Smooth muscle cell (in vitro differentiated cells): ENCODE results near the gene TEX2. TPM values are rescaled to one million over a fixed set of nuclear protein-coding genes. Genes with fewer than 3 reads are reported as not detected.
"Not testable (repeated sequence)": the region's sequence is repeated elsewhere in the genome, so short reads cannot be mapped to it uniquely, and the experiment has no call there.

ENCODE experiments used
- DNase-seq: peaks from one replicate; lab custom pipeline; 2025; ENCODE audit not compliant: unreplicated experiment; lab: John Stamatoyannopoulos, UW
- H2AFZ ChIP-seq: fragments of 200-600 bp; sonication (generic); 2 replicates; pipeline ENCODE4 v1.6.0; 2016; ENCODE audit warnings: antibody characterized with exemption, low read depth, mild to moderate bottlenecking
- H3F3A ChIP-seq: fragments of 200-600 bp; sonication (generic); 2 replicates; pipeline ENCODE4 v1.6.0; 2017; ENCODE audit warnings: antibody characterized with exemption, low read depth
- H3K27ac ChIP-seq: fragments of 200-600 bp; sonication (generic); 2 replicates; pipeline ENCODE4 v1.5.1; 2016; ENCODE audit warnings: low read depth, mild to moderate bottlenecking
- H3K27me3 ChIP-seq: fragments of 200-600 bp; sonication (generic); 2 replicates; pipeline ENCODE4 v1.6.1; 2016; ENCODE audit warnings: low read depth, mild to moderate bottlenecking
- H3K36me3 ChIP-seq: fragments of 200-600 bp; sonication (generic); 2 replicates; pipeline ENCODE4 v1.5.1; 2016; ENCODE audit warnings: low read depth
- H3K4me1 ChIP-seq: fragments of 200-600 bp; sonication (generic); 2 replicates; pipeline ENCODE4 v1.5.1; 2016; ENCODE audit warnings: low read depth
- H3K4me2 ChIP-seq: fragments of 200-600 bp; sonication (generic); 2 replicates; pipeline ENCODE4 v1.6.0; 2016; ENCODE audit warnings: mild to moderate bottlenecking
- H3K4me3 ChIP-seq: fragments of 200-600 bp; sonication (generic); 2 replicates; pipeline ENCODE4 v1.5.1; 2016; ENCODE audit warnings: mild to moderate bottlenecking
- H3K79me2 ChIP-seq: fragments of 200-600 bp; sonication (generic); 2 replicates; pipeline ENCODE4 v1.6.0; 2016; ENCODE audit warnings: low read depth, mild to moderate bottlenecking
- H3K9ac ChIP-seq: fragments of 200-600 bp; sonication (generic); 2 replicates; pipeline ENCODE4 v1.6.0; 2016; ENCODE audit warnings: low read depth
- H3K9me3 ChIP-seq: fragments of 200-600 bp; sonication (generic); replicated peaks from 2 replicates; pipeline ENCODE4 v1.5.1; 2016; ENCODE audit warnings: low read depth
- H4K20me1 ChIP-seq: fragments of 200-600 bp; sonication (generic); 2 replicates; pipeline ENCODE4 v1.6.0; 2016; ENCODE audit warnings: low read depth
- WGBS: methylation state at CpG from one replicate; pipeline ENCODE4 v1.1.7; 2016; ENCODE audit warnings: low lambda C conversion rate; 5-methylcytosine and 5-hydroxymethylcytosine counted together
- polyA plus RNA-seq: library from polyadenylated mRNA; unstranded; fragments of >200 nt; fragmentation: Nextera tagmentation; extraction: Ambion mirVana; gene quantifications from 2 replicates; pipeline ENCODE4 v1.2.1, GENCODE V29; 2016
- total RNA-seq: library from RNA; depleted of rRNA; stranded (reverse); fragments of >200 nt; gene quantifications from 2 replicates; pipeline ENCODE4 v1.2.3, GENCODE V29; 2014
- TF ChIP-seq, protein P1 (sequence below): fragments of 200-600 bp; sonication (generic); IDR thresholded peaks from 2 replicates; pipeline ENCODE4 v1.5.1; 2017; ENCODE audit warnings: borderline replicate concordance, mild to moderate bottlenecking, antibody characterized with exemption; ENCODE audit not compliant: insufficient read depth, poor library complexity, severe bottlenecking

The TEX2 gene
- total and polyA plus RNA-seq, 2 experiments from 2014 or later: 8.6 to 26.2 TPM

DNA sequence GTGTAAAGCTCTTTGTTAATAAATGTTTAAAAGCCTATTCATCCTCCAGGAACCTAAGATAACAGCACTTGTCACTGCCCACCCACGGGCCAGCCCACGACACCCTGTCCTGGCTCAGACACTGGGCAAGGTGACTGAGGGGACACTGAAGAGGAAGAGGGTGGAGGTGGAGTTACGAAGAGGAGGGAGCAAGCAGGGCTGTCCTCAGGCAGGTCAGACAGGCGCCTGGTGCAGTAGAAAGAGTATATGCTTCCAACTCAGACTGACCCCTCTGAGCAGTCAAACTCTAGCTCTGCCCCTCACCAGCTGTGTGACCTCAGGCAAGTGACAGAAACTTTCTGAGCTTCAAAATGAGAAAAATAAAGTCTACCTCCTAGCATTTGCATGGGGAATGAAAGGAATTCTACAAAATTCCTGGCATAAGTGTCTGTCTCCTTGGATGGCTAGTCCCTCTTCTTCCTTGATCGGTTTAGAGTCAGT lies 22.8 kb downstream of the TEX2 start:
- TF ChIP-seq, protein P1, sequence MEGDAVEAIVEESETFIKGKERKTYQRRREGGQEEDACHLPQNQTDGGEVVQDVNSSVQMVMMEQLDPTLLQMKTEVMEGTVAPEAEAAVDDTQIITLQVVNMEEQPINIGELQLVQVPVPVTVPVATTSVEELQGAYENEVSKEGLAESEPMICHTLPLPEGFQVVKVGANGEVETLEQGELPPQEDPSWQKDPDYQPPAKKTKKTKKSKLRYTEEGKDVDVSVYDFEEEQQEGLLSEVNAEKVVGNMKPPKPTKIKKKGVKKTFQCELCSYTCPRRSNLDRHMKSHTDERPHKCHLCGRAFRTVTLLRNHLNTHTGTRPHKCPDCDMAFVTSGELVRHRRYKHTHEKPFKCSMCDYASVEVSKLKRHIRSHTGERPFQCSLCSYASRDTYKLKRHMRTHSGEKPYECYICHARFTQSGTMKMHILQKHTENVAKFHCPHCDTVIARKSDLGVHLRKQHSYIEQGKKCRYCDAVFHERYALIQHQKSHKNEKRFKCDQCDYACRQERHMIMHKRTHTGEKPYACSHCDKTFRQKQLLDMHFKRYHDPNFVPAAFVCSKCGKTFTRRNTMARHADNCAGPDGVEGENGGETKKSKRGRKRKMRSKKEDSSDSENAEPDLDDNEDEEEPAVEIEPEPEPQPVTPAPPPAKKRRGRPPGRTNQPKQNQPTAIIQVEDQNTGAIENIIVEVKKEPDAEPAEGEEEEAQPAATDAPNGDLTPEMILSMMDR: peak; percentile 7
- Histone ChIP-seq H3K4me3 (no peak overlapping the region), H3K4me2 (peak overlapping the region; percentile 72), H3F3A (peaks cover 41% of the 10 kb centered on the region), H3K9ac (no peak overlapping the region), H3K27me3 (no peaks in the 10 kb centered on the region), H3K4me1 (peaks cover 50% of the 10 kb centered on the region), H4K20me1 (peaks cover 6% of the 10 kb centered on the region), H3K9me3 (no peaks in the 10 kb centered on the region), H3K27ac (peak overlapping the region; percentile 73), H3K36me3 (no peaks in the 10 kb centered on the region), H3K79me2 (peaks cover 56% of the 10 kb centered on the region), H2AFZ (no peak overlapping the region)
- 38% methylated on average over 5 of the region's 5 CpGs for WGBS
- no peak for DNase-seq

DNA sequence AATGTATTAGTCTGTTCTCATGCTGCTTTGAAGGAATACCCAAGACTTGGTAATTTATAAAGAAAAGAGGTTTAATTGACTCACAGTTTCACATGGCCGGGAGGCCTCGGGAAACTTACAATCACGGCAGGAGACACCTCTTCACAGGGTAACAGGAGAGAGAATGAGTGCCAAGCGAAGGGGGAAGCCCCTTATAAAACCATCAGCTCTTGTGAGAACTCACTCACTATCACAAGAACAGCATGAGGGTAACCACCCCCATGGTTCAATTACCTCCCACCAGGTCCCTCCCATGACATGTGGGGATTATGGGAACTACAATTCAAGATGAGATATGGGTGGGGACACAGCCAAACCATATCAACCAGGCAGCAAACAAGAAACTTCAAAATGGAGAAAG lies 24.6 kb downstream of the TEX2 start:
- H4K20me1 ChIP-seq, DNase-seq, H3K36me3 ChIP-seq, H3K9ac ChIP-seq, H3K9me3 ChIP-seq, H3K4me3 ChIP-seq, H3K27me3 ChIP-seq, H3K4me2 ChIP-seq, H2AFZ ChIP-seq: not testable (repeated sequence)
- Histone ChIP-seq H3K27ac (peak overlapping the region; percentile 21), H3K4me1 (peaks cover 36% of the 10 kb centered on the region), H3K79me2 (peaks cover 74% of the 10 kb centered on the region), H3F3A (peaks cover 30% of the 10 kb centered on the region)
- 87% methylated on average over 4 of the region's 4 CpGs for WGBS

DNA sequence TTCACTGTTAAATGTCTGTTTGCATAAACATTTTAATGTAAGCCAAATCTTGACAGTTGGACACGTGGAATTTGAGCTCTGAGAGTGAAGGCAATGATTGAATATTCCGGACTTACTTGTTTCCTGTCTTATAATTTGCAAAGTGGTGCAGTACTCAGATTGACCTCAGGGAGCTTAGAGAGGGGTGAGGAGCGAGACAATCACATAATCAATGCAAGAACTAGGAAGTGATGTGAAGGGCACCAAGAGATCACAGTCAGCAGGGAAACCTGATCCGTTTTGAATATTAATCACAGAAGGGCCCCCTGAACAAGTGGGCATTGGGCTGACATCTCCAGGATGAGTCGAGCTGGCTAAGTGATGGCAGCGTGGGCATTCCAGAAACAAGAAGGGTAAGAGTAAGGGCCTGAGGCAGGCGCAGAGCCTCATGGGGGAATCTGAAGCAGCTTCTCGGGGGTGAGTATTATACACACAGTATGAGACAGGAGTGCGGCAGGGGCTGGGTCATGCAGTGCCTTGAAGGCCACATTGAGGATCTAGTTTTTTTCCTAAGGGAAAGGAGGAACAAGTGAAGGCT lies 26.1 kb downstream of the TEX2 start:
- Histone ChIP-seq H3K36me3 (no peaks in the 10 kb centered on the region), H2AFZ (no peak overlapping the region), H3K9me3 (no peaks in the 10 kb centered on the region), H3K27me3 (no peaks in the 10 kb centered on the region), H3K4me3 (no peak overlapping the region), H3K79me2 (peaks cover 74% of the 10 kb centered on the region), H3K4me1 (peaks cover 32% of the 10 kb centered on the region), H4K20me1 (peaks cover 6% of the 10 kb centered on the region), H3F3A (peaks cover 29% of the 10 kb centered on the region), H3K27ac (no peak overlapping the region), H3K9ac (no peak overlapping the region), H3K4me2 (no peak overlapping the region)
- DNase-seq: no peak
- TF ChIP-seq, protein P1: peak; percentile 17
- WGBS: 87% methylated on average over 9 of the region's 9 CpGs

DNA sequence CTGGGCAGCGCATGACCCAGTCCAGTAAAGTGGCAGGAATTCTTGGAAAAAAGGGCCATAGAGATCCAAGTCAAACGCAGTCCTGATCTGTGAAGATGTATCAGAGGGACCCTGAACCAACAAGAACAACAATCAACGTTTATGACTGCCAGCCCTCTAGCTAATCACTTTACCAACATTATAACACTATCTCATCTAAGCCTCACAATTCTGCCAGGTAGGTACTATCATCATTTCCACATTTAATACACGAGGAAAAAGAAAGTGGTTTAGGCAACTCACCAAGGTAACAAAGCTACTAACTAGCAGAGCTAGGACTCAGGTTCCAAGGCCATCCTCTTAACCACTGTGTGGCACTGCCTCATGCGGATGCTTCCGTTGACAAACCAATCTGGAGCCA lies 28.1 kb downstream of the TEX2 start:
- Histone ChIP-seq H2AFZ (no peak overlapping the region), H3K9me3 (no peaks in the 10 kb centered on the region), H3K4me1 (peaks cover 18% of the 10 kb centered on the region), H3K4me2 (no peak overlapping the region), H3K36me3 (no peaks in the 10 kb centered on the region), H4K20me1 (peaks cover 5% of the 10 kb centered on the region), H3K4me3 (no peak overlapping the region), H3K79me2 (peaks cover 70% of the 10 kb centered on the region), H3K27me3 (no peaks in the 10 kb centered on the region), H3K9ac (no peak overlapping the region), H3K27ac (no peak overlapping the region), H3F3A (peaks cover 11% of the 10 kb centered on the region)
- DNase-seq: no peak
- TF ChIP-seq, protein P1: no peak
- 94% methylated on average over 6 of the region's 6 CpGs for WGBS
